ENCODE measurements around the gene ZNF18.

ZNF18 gene, protein sequence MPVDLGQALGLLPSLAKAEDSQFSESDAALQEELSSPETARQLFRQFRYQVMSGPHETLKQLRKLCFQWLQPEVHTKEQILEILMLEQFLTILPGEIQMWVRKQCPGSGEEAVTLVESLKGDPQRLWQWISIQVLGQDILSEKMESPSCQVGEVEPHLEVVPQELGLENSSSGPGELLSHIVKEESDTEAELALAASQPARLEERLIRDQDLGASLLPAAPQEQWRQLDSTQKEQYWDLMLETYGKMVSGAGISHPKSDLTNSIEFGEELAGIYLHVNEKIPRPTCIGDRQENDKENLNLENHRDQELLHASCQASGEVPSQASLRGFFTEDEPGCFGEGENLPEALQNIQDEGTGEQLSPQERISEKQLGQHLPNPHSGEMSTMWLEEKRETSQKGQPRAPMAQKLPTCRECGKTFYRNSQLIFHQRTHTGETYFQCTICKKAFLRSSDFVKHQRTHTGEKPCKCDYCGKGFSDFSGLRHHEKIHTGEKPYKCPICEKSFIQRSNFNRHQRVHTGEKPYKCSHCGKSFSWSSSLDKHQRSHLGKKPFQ

GRCh38 chr17:11997147-11997971 lies at the start of gene ZNF18:
Gene ZNF18 (minus strand): TSS chr17:11997475. CDS start chr17:11992829, 4,646 bp downstream.
- DNase-seq (ENCODE audit: low read depth), result peak; percentile 97

GRCh38 chr17:12046786-12047185 lies 49.5 kb upstream of the ZNF18 start:
- no peak for DNase-seq (ENCODE audit: low read depth)

- DNase-seq (ENCODE audit: low read depth), result no peak
Observed at GRCh38 chr17:12043702-12044101, 46.4 kb upstream of the ZNF18 start.

- no peak for DNase-seq (ENCODE audit: low read depth)
Observed at GRCh38 chr17:12041312-12041711, 44.0 kb upstream of the ZNF18 start.

DNA sequence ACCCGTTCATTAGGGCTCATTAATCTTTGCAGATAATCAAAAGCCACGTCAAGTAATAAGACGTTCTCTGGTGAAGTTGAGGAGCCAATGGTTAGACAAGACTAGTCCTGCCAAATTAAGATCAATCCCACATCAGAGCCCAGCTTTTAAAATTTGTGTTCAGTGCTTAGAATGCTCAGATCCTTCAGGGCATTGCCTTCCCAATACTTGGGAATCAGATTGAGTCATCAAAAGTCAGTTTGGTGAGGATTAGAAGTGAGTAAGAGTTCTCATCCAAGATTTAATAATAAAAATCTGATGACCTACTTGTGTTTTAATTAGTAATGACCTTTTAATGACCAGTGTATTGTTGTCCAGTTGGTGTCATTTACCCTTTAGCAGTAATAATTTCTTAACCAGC lies 43.2 kb upstream of the ZNF18 start:
- DNase-seq (ENCODE audit: low read depth), result no peak

- DNase-seq (ENCODE audit: low read depth), result no peak
Observed at GRCh38 chr17:12037970-12038369, 40.7 kb upstream of the ZNF18 start.

- no peak for DNase-seq (ENCODE audit: low read depth)
Observed at GRCh38 chr17:12035673-12036072, 38.4 kb upstream of the ZNF18 start.

DNA sequence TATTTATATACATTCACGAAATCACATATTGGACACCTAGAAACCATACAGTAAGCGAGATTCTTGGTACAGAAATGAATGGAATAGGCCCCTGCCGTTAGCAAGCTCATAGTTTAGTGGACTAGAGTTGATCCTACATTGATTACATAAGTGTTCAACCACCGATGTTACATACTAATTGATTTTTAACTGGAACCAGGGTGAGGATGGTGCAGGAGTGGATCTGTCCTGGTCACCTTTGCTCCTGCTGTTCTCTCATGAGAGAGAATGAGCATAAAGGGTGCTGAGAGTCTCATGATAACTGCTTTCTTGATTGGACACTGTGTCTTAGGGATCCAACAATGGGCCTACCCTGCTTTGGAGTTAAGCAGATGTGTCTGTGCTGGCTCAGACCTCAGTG lies 37.3 kb upstream of the ZNF18 start:
- DNase-seq (ENCODE audit: low read depth), result no peak

- no peak for DNase-seq (ENCODE audit: low read depth)
Observed at GRCh38 chr17:12028611-12029010, 31.3 kb upstream of the ZNF18 start.

DNA sequence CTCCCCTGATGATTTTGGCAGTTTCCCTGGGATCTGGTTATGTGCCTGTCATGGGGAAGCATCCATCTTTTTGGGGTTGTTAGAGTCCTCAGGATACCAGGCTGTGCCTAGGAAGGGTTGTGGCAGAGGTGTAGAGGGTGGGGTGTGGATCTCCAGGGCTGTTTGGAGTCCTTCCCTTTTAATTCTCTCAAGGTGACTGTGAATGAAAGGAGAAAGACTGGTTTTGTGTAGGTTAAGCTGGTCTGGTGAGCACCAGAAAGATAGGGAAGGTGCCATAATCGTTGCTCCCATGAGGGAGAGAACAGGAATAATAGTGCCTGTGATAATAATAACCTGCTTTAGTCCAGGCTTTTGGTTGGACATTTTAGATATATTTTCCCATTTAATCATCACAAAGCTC lies 30.4 kb upstream of the ZNF18 start:
- no peak for DNase-seq (ENCODE audit: low read depth)

DNA sequence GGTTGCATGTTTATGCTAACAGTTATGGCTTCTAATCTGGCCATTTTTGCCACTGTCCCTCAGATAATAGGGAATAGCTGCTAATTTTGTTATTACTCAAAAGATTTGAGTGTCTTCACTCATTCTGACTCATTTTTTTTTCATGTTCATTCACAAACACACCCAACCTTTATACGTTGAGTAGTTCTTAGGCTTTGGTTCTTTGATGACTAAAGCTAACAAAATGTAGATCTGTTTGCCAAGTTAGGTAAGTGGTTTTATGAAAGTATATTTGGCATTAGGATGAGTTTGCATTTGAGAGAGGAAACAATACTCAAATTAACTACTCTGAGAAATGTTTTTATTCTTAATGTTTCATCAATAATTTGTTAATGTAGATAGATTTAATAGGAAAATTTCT lies 27.1 kb upstream of the ZNF18 start:
- DNase-seq (ENCODE audit: low read depth), result no peak

DNA sequence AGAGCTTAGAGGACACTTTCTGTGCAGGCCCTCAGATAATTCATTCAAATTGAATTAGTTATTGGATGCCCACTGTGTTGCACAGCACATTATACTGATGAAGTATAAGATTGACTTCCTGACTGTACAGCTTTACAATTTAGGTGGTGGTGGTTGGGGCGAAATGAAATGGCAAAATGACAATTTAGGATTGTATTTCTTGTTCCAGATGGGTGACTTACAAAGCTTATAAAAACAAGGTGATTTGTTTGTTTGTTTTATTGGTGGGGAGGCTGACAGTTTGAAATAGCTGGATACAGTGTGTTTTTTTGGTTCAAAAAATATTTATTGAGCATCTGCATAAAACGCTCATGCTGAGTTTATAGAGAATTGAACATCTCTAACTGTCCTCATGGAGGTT lies 25.0 kb upstream of the ZNF18 start:
- no peak for DNase-seq (ENCODE audit: low read depth)

GRCh38 chr17:12021623-12022140 lies 24.4 kb upstream of the ZNF18 start:
- DNase-seq (ENCODE audit: low read depth), result no peak

- peak; percentile 92 for DNase-seq (ENCODE audit: low read depth)
Observed at GRCh38 chr17:12020642-12021622, 23.7 kb upstream of the ZNF18 start, which contains the start of gene MAP2K4. Gene MAP2K4 (plus strand): TSS chr17:12020877. CDS start chr17:12020887, 10 bp downstream.

DNA sequence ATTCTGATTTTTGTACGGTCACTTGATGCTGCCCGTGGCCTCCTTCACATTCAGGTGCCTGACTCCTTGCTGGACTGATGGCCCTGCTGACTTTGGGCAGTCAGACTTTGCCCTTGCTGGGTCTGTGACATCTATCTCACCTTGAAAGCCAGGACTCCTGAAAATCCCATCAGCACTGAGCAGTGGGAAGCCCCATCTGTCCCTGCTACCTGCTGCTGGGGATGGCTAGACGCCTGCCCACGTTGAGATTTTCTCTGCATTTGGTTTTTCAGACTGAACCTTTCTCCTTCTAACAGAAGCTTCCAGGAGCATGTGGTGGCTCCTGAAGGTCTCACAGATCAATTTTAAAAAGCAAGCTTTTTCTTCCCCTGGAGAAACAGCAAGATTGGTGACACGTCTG lies 10.2 kb upstream of the ZNF18 start:
- no peak for DNase-seq (ENCODE audit: low read depth)

GRCh38 chr17:11999696-12000095 lies 2.4 kb upstream of the ZNF18 start:
- no peak for DNase-seq (ENCODE audit: low read depth)

DNA sequence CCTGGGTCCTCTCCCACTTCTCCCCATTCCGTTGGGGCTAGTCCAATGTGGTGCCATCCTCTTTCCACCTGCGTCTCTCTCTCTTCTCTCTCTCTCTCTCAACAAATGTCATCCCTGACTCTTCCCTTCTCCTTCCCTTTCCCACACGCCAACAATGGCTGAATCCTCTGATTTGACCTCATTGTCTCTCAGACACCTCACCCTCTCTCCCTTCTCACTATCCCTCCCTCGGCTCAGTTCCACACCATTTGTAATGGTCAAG lies 628 bp upstream of the ZNF18 start:
- no peak for DNase-seq (ENCODE audit: low read depth)

DNA sequence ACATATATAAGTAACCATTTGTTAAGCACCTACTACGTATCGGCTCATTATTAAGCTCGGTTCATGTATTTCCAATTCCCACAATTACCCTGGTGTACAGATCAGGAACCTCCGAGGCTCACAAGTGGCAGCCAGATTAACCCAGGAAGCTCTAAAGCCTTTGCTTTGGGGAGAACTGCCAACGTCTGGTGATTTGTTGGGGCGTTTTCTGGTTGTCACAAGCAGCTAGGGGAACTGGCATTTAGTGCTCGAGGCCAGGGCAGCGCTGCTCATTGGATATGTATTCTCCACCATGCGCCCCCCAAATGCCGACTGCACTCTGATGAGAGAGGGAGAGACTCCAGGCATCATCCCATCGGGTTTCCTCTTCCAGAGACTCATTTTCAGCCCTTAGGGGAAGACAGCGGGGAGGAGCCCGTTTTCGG lies 541 bp downstream of the ZNF18 start:
- DNase-seq (ENCODE audit: low read depth), result no peak

GRCh38 chr17:11991461-11991860 lies 5.8 kb downstream of the ZNF18 start:
- no peak for DNase-seq (ENCODE audit: low read depth)

DNA sequence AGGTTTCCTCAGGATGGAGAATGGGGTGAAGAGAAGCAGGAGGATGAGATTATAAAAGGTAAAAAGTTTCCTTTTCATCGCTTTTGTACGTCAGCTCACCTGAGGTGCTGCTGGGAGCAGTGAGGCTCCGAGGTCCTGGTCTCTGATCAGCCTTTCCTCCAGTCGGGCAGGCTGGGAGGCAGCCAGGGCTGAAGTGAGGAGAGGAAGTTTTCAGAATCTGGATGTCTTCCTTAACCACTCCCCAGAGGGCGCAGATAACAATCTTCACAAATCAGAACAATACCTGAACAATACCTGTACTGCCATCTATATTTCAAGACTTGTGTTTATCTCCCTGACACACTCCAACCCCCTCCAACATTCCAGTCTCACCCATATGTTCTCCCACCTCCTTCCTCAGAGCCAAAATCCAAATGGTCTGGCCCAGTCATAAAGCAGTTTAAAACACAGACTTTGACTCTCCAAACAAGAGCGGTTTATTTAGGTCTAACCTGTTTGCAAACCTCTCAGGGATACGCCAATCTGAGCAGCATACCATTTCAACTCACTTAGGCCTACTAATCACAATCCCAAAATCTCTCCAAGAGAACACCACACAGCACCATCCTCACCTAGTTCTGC lies 6.8 kb downstream of the ZNF18 start:
- DNase-seq (ENCODE audit: low read depth), result no peak

- no peak for DNase-seq (ENCODE audit: low read depth)
Observed at GRCh38 chr17:11986942-11987329, 10.3 kb downstream of the ZNF18 start.

All from activated T-cell treated with anti-CD3 and anti-CD28 coated beads for 48 hours (primary cell).